Measurements from ENCODE around the gene LRRC31.

Gene LRRC31

GRCh38 chr3:169869484-169870220, at the start of gene LRRC31:
TSS of gene LRRC31 (minus strand) at chr3:169869935. CDS start at chr3:169869807, 128 bp downstream.
- DNase-seq = peak; percentile 72

GRCh38 chr3:169914321-169914720, 44.6 kb upstream of the LRRC31 start:
- no peak for DNase-seq

DNA sequence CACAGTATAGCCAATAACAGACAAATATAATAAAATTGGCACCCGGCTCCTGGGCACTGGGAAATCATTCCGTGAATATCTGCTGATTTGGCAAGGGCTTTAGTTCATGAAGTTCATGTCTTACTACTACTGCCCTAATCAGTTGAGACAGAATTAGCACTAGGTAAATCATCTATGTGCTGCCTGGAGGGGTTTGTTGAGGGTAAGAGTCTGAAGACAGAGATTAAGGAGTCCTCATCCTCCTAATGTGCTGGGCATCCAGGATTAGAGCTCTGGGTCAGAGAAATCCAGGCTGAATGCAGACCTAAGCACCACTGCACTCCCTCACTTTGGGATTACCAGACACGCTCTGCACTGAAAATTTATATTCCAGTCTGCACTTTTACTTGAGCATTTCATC, 43.6 kb upstream of the LRRC31 start:
- no peak for DNase-seq

GRCh38 chr3:169911272-169911671, 41.5 kb upstream of the LRRC31 start, which contains the start of gene SAMD7:
TSS of gene SAMD7 (plus strand) at chr3:169911572. CDS start at chr3:169919499, 7,927 bp downstream.
- DNase-seq = no peak

DNA sequence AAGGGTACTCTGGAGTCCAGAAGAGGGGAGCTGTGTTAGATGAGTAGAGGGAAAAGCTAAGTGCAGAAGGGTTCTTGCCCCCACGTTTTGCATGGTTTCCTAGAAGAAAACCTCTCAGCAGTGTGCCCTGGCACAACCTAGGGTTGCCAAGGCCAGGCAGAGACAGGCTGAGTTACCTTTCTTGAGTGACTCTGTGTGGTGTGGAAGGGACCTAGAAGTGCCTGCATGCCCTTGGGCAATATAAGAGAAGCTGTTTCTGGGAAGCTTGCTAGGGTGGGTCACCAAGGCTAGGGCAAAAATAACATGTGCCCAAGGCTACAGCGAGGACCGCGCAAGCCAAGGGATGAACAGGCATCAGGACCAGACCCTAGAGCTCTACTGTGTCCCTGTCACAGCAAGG, 38.2 kb upstream of the LRRC31 start:
- DNase-seq = no peak

- no peak for DNase-seq
Measured at GRCh38 chr3:169907476-169907875, 37.7 kb upstream of the LRRC31 start.

DNA sequence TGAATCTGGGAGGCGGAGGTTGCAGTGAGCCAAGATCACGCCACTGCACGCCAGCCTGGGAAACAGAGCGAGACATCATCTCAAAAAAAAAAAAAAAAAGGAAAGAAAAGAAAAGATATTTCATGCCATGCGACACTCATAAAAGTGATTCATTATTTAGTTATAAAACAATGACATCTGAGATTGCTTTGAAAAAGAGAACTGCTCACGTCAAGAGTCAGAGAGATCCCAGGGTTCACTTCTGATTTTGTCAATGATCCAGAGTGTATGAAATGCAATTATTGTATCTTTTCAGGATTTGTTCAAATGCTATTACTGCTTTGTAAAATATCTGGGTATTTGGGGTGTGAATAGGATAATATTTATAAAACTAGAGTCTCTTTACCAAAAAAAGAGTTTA, 35.7 kb upstream of the LRRC31 start:
- no peak for DNase-seq

- no peak for DNase-seq
Measured at GRCh38 chr3:169901453-169901852, 31.7 kb upstream of the LRRC31 start.

DNA sequence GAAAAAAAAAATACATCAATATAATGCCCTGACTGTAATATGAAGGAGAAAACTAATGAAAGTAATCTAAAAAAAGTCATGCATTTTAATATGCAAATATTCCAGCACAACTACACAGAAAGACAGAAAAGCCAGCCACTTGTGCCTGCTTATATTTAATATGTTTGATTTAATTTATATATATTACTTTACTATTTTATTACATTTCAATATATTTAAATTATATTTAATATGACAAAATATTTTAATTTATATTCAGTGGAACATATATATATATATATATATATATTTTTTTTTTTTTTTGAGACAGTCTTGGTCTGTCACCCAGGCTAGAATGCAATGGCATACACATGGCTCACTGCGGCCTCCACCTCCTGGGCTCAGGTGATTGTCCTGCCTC, 27.5 kb upstream of the LRRC31 start:
- DNase-seq = no peak

DNA sequence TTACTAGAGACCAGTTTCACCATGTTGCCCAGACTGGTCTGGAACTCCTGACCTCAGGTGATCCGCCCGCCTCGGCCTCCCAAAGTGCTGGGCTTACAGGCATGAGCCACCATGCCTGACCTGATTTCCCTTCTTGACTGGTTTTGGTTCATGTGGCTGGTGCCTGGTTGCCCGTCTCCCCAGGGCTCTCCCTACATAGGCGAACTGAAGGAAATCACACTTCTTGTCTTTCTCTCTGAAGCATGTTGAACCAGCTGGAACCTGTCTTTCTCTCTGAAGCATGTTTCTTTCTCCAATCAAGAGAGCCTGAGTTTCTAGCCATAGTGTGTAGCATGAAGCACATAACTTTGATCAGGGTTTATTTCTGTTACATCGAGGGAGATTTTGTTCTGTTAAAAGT, 25.3 kb upstream of the LRRC31 start:
- no peak for DNase-seq

- DNase-seq = no peak
Measured at GRCh38 chr3:169894110-169894509, 24.4 kb upstream of the LRRC31 start.

GRCh38 chr3:169891886-169892285, 22.2 kb upstream of the LRRC31 start:
- DNase-seq = no peak

DNA sequence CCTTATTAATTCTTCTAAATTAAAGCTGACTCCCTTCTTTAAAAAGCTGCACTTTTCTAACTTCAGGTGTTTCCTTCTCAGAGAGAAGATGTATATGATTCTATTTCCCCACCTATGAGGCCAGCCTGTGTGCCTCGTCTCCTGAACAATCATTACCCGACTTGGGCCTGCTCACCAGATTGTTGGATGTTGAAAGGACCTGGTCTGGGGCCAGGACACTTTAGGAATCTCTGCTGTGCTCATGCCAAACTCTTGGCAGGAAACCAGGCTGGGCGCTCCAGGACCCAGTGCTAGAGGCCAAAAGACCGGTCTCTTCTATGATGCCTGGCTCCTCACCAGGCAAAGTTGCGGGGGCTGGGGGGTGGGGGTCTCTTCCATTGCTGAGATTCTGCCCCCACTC, 16.9 kb upstream of the LRRC31 start:
- peak; percentile 7 for DNase-seq

DNA sequence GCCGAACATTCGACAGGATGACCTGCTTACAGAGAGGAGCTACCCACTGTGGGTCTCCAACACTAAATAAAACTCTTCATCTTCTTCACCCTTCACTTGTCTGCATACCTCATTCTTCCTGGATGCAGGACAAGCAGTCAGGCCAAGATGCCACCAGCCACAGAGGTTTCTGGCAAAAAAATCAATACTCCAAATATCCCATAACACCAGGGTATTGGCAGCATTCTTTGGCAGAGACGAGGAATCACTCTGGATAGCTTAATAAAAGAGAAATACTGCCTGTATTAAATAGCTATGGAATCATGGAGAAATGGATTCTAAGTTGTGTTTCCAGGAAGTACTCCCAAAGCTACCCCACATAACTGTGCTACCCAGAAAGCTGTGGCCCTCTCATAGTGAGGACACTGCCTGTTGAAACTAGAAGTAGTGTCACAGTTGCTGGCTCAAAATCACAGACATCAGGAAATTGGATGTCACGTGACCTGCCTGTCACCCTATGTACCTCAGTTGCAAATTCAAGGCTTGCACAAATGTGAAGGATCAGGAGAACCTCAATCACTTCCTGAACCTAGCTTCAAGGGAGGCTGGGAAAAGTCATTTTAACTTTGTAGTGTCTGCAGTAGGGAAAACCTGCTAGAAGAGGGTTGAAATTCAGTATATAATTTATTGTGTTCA, 11.0 kb upstream of the LRRC31 start:
- DNase-seq = no peak

DNA sequence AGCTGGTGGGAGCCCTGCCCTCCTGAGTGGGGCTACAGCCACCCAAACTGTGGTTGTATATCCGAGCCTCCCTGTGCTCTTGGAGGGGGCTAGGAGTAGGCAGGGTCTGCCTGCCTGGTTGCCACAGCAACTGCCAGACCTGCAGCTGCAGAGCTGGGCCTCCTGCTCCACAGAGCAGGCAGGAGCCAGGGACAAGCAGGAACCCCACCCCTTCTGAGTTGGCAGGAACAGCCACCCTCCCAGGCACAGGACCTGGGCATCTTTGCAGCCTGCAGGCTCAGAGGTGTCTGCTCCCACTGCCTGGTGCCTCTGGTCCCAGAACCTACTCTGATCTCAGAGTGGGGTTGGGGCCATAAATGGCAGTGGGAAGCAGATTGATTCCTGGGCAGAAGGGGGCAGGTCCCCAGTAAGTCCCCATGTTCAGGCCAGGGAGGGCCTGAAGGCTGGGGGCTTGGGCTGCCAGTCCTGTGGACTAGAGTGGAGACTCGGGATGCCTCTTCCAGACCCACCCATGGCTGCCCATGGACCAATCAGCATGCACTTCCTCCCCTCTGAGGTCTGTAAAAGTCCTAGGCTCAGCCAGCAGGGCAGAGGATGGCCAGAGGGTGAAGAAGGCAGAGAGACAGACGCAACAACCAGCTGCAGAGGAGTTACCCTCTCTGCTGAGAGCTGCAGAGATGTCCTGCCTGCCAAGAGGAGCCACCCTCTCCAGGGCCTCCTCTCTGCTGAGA, 10.3 kb upstream of the LRRC31 start:
- no peak for DNase-seq

GRCh38 chr3:169879013-169879557, 9.3 kb upstream of the LRRC31 start:
- no peak for DNase-seq

GRCh38 chr3:169871129-169871886, 1.6 kb upstream of the LRRC31 start:
- no peak for DNase-seq

DNA sequence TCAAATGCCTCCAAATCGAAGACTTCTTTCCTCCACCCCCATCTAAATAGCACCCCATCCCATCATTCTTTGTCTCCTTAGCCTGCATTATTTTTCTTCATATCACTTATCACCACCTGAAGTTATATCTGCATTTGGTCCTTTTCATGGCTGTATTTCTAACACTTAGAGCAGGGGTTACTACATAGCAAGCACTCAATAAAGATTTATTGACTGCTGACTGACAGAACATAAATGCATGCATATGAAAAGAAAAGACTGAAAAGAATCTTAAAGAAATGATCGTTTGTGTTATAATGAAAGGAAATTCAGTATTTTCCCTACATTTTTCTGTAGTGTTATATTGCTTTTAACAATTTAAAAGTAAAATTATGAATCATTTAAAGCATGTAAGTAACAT, 1.4 kb downstream of the LRRC31 start:
- DNase-seq = no peak

DNA sequence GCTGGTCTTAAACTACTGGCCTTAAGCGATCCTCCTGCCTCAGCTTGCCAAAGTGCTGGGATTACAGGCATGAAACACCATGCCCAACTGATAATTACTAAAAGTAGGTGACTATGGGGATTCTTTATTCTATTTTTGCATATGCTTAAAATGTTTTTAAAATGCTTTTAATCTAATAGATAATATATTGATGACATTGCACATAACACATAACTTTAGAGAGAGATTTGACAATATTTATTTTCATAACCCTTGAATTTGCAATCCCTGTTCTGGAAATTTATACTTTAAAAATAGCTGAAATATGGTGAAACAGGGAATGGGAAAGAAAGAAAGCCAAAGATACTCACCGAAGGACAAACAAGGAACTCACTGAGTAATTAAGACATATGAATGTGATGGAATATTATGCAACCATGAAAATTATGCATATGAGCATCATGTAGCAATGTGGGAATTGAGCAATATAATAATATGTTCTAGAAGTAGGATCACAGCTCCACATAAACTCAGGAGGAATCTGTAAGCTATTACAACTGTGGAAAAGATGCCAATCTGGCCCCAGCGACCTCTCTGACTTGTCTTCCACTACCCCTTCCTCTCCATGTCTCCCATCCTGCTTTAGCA, 2.0 kb downstream of the LRRC31 start:
- DNase-seq = no peak

DNA sequence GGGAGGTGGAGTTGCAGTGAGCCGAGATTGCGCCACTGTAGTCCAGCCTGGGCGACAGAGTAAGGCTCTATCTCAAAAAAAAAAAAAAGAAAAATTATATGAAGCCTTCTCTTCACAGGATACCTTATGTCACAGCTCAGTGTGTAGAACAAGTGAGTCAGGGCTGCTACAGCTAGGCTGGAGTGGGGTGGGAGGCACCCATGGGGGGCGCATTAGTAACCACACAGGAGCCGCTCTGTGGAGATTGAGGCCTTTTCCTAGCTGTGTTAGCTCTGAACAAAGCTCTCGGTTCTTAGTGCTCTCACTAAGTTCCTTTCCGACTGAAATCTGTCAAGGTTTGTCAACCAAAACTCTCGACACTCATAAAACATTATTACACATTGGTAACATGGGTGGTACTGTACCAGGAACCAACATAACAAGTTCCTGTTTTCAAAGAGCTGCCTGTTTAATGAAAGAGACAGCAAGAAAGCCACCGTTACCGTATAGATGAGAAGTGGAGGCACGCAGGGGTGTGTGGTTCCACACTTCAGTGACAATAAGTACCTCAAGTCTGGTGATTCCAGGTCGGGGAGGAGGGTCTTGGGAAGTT, 4.5 kb downstream of the LRRC31 start:
- DNase-seq = no peak

DNA sequence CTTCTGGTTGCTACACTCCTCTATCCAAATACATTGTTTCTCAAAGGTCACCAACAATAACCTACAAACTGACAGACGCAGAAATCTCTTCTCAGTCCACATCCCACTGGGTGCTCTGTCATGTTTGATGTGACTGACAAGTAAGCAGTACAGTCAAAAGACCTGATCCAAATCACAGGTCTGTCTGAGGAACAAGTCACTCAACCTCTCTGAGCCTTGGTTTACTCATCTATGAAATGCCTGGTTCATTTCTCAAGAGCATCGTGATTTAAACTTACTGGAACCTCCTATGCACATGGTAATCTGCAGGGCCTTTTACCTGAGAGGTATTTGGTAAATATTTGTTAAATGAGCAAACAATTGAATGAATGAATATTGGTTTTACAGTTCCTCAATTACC, 5.5 kb downstream of the LRRC31 start:
- no peak for DNase-seq

DNA sequence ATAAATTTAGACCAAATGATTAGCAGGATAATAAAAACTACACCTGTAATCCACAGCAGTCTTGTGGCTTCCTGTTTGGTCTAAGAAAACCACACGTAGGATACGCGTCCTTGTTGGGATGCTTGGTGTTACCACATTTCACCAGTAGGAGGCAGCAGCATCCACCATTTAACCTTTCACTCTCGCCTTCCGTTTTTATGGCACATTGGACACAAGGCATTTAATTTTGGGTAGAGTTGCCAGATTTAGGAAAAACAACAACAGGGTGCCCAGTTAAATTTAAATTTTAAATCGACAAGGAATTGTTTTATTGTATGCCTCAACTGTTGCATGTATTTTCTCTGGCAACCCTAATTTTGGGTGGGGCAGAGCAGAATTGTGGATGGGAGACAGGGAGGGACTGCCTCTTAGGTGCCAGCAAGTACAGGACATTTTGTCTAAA, 6.3 kb downstream of the LRRC31 start:
- DNase-seq = peak; percentile 69
